ENCODE data around the gene RCAN2.

Gene RCAN2

DNA sequence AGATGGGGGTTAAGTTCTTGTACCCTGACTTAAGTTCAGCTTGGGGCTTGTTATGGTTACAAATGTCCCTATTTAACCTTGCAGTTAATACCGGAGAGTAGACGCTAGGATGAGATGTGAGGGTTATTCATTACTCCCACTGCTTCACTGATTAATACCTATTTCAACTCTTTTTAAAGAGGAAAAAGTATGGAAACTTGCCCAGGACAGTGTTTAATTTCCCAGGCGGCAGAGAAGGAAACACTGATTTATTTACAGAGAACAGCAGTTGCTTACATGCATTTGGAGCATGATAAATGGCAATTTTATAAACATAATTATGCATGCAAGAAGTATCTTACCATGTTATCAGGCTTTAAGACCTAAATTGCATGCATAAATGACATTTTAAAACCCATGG, 137.7 kb downstream of the RCAN2 start:
- Histone ChIP-seq H3K27ac (replicated peaks) (no peak overlapping the region), H3K27me3 (ENCODE audit: insufficient read depth, poor library complexity, severe bottlenecking) (no peaks in the 10 kb centered on the region), H3K4me3 (replicated peaks; ENCODE audit: insufficient read depth, low read length) (no peak overlapping the region)
- no peak for DNase-seq (ENCODE audit: low read depth in 1 of 2, low spot score in 1 of 2)
- TF ChIP-seq, protein P1, sequence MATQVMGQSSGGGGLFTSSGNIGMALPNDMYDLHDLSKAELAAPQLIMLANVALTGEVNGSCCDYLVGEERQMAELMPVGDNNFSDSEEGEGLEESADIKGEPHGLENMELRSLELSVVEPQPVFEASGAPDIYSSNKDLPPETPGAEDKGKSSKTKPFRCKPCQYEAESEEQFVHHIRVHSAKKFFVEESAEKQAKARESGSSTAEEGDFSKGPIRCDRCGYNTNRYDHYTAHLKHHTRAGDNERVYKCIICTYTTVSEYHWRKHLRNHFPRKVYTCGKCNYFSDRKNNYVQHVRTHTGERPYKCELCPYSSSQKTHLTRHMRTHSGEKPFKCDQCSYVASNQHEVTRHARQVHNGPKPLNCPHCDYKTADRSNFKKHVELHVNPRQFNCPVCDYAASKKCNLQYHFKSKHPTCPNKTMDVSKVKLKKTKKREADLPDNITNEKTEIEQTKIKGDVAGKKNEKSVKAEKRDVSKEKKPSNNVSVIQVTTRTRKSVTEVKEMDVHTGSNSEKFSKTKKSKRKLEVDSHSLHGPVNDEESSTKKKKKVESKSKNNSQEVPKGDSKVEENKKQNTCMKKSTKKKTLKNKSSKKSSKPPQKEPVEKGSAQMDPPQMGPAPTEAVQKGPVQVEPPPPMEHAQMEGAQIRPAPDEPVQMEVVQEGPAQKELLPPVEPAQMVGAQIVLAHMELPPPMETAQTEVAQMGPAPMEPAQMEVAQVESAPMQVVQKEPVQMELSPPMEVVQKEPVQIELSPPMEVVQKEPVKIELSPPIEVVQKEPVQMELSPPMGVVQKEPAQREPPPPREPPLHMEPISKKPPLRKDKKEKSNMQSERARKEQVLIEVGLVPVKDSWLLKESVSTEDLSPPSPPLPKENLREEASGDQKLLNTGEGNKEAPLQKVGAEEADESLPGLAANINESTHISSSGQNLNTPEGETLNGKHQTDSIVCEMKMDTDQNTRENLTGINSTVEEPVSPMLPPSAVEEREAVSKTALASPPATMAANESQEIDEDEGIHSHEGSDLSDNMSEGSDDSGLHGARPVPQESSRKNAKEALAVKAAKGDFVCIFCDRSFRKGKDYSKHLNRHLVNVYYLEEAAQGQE (IDR thresholded peaks at IDR 0.05; ENCODE audit: insufficient replicate concordance, low read depth), result no peak
- TF ChIP-seq, protein P2, sequence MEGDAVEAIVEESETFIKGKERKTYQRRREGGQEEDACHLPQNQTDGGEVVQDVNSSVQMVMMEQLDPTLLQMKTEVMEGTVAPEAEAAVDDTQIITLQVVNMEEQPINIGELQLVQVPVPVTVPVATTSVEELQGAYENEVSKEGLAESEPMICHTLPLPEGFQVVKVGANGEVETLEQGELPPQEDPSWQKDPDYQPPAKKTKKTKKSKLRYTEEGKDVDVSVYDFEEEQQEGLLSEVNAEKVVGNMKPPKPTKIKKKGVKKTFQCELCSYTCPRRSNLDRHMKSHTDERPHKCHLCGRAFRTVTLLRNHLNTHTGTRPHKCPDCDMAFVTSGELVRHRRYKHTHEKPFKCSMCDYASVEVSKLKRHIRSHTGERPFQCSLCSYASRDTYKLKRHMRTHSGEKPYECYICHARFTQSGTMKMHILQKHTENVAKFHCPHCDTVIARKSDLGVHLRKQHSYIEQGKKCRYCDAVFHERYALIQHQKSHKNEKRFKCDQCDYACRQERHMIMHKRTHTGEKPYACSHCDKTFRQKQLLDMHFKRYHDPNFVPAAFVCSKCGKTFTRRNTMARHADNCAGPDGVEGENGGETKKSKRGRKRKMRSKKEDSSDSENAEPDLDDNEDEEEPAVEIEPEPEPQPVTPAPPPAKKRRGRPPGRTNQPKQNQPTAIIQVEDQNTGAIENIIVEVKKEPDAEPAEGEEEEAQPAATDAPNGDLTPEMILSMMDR (IDR thresholded peaks at IDR 0.05; ENCODE audit: insufficient read depth, low read length), result no peak
- TF ChIP-seq SPI1 (IDR thresholded peaks at IDR 0.05; ENCODE audit: borderline replicate concordance, low read depth) (no peak), GABPA (IDR thresholded peaks at IDR 0.05; ENCODE audit: low read depth) (no peak), POLR2AphosphoS5 (IDR thresholded peaks at IDR 0.05; ENCODE audit: low read depth) (no peak)

DNA sequence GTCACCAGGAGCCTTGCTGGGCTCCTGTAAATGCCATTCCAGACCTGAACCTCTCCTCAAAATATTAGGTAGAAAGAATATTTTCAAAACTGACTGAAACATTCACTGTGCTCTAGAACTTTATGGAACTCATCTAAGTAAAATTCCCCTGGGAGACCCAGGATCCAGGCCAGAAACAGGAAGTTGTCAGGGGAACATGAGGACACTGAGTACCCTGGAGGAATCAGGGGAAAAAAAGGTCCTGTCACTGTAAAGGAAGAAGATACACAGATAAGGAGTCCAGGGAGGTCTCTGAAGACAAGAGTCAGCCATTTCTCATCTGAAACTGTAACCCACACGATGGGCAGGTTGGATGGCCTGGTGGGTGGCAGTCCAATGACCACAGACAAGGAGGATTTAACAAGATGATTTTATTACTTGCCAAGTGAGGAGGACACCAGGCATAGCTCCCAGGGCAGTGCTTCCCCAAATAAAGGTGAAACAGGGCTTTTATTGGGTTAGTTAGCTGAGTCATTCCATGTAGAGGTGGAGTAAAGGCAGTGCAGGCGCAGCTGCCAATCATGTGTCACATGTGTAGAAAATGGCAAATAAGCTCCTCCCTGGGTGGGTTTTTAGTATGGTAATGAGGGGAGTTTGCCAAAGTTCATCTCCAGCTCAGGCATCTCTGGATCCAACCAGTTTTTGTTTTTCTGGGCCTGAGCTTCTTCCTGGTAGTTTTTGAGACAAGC, 138.5 kb downstream of the RCAN2 start:
- H3K27ac ChIP-seq (replicated peaks), result no peak overlapping the region
- DNase-seq (ENCODE audit: low read depth in 1 of 2, low spot score in 1 of 2), result no peak
- no peak for TF ChIP-seq GABPA (IDR thresholded peaks at IDR 0.05; ENCODE audit: low read depth)
- TF ChIP-seq POLR2AphosphoS5 (IDR thresholded peaks at IDR 0.05; ENCODE audit: low read depth), result no peak
- TF ChIP-seq, protein P2 (IDR thresholded peaks at IDR 0.05; ENCODE audit: insufficient read depth, low read length), result no peak
- TF ChIP-seq SPI1 (IDR thresholded peaks at IDR 0.05; ENCODE audit: borderline replicate concordance, low read depth), result no peak
- TF ChIP-seq, protein P1 (IDR thresholded peaks at IDR 0.05; ENCODE audit: insufficient replicate concordance, low read depth), result no peak
- H3K27me3 ChIP-seq (ENCODE audit: insufficient read depth, poor library complexity, severe bottlenecking), result no peaks in the 10 kb centered on the region
- no peak overlapping the region for H3K4me3 ChIP-seq (replicated peaks; ENCODE audit: insufficient read depth, low read length)

DNA sequence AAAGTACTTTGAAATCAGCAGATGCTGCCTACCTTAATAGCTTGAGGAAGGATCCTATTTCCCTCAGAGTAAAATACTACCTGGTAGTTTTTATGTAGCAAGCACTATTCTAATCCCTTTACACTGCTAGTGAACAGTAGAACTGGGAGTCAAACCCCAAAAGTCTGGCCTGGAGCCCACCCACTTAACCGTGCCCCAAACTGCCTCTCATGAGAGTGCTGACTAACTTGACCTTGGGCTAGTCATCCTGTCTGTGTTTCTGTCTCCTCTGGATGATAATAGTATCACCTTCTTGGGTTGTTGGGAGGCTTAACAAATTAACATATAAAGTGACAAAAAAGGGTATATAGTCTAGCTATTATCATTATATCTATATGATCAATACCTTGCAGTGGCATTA, 140.5 kb downstream of the RCAN2 start:
- Histone ChIP-seq H3K27ac (replicated peaks) (no peak overlapping the region), H3K27me3 (ENCODE audit: insufficient read depth, poor library complexity, severe bottlenecking) (no peaks in the 10 kb centered on the region), H3K4me3 (replicated peaks; ENCODE audit: insufficient read depth, low read length) (no peak overlapping the region)
- no peak for TF ChIP-seq GABPA (IDR thresholded peaks at IDR 0.05; ENCODE audit: low read depth)
- no peak for TF ChIP-seq POLR2AphosphoS5 (IDR thresholded peaks at IDR 0.05; ENCODE audit: low read depth)
- TF ChIP-seq SPI1 (IDR thresholded peaks at IDR 0.05; ENCODE audit: borderline replicate concordance, low read depth), result no peak
- TF ChIP-seq, protein P1 (IDR thresholded peaks at IDR 0.05; ENCODE audit: insufficient replicate concordance, low read depth), result no peak
- TF ChIP-seq, protein P2 (IDR thresholded peaks at IDR 0.05; ENCODE audit: insufficient read depth, low read length), result no peak
- no peak for DNase-seq (ENCODE audit: low read depth in 1 of 2, low spot score in 1 of 2)

Data from HL-60 (cell line).